Stimulated activated CD4-positive, alpha-beta T cell treated with anti-CD3 and anti-CD28 coated beads, Interleukin-2, amount 100 ng/mL, for 4 hours (primary cell): ENCODE data around the gene HCST.
"Not testable (repeated sequence)": the region's sequence is repeated elsewhere in the genome, so short reads cannot be mapped to it uniquely, and the experiment has no call there.

Source experiments
- DNase-seq: peaks from one replicate; pipeline ENCODE4 v3.0.0-alpha.2; 2020; ENCODE audit warnings: low read depth

Gene HCST

GRCh38 chr19:35904311-35905068, 2.2 kb downstream of the HCST start:
- DNase-seq, result no peak

GRCh38 chr19:35905178-35905727, 2.9 kb downstream of the HCST start:
- DNase-seq, result no peak

- no peak for DNase-seq
Observed at GRCh38 chr19:35907377-35907745, 5.0 kb downstream of the HCST start.

GRCh38 chr19:35908010-35908441, 5.7 kb downstream of the HCST start, which contains the start of gene TYROBP:
TSS of gene TYROBP (minus strand) at chr19:35908295. CDS start at chr19:35908228, 67 bp downstream.
- DNase-seq, result no peak

- no peak for DNase-seq
Observed at GRCh38 chr19:35908973-35909683, 6.8 kb downstream of the HCST start.

- no peak for DNase-seq
Observed at GRCh38 chr19:35909684-35910035, 7.3 kb downstream of the HCST start.

- not testable (repeated sequence) for DNase-seq
Observed at GRCh38 chr19:35910355-35910754, 8.0 kb downstream of the HCST start.

- no peak for DNase-seq
Observed at GRCh38 chr19:35911173-35911572, 8.8 kb downstream of the HCST start.

GRCh38 chr19:35911790-35912189, 9.5 kb downstream of the HCST start:
- no peak for DNase-seq

- DNase-seq, result no peak
Observed at GRCh38 chr19:35913589-35913988, 11.3 kb downstream of the HCST start.

- DNase-seq, result no peak
Observed at GRCh38 chr19:35915443-35915842, 13.1 kb downstream of the HCST start.

- no peak for DNase-seq
Observed at GRCh38 chr19:35919306-35919705, 17.0 kb downstream of the HCST start.

- DNase-seq, result no peak
Observed at GRCh38 chr19:35921012-35921411, 18.7 kb downstream of the HCST start.

- DNase-seq, result no peak
Observed at GRCh38 chr19:35925501-35925900, 23.2 kb downstream of the HCST start.

GRCh38 chr19:35928507-35928906, 26.2 kb downstream of the HCST start:
- no peak for DNase-seq

GRCh38 chr19:35929876-35930275, 27.5 kb downstream of the HCST start:
- DNase-seq, result no peak

GRCh38 chr19:35931161-35931873, 29.0 kb downstream of the HCST start:
- DNase-seq, result peak; percentile 100

GRCh38 chr19:35931874-35932202, 29.5 kb downstream of the HCST start:
- DNase-seq, result no peak

GRCh38 chr19:35932291-35932936, 30.1 kb downstream of the HCST start:
- no peak for DNase-seq

- peak; percentile 44 for DNase-seq
Observed at GRCh38 chr19:35935911-35936737, 33.8 kb downstream of the HCST start, which contains the start of gene LRFN3. TSS of gene LRFN3 (plus strand) at chr19:35936374. CDS start at chr19:35939426, 3,052 bp downstream.

- no peak for DNase-seq
Observed at GRCh38 chr19:35936738-35937268, 34.5 kb downstream of the HCST start.
